A673 (cell line): ENCODE measurements around the gene FAHD2B. TPM values are rescaled to one million over a fixed set of nuclear protein-coding genes. Genes with fewer than 3 reads are reported as not detected.
"Not testable (repeated sequence)": the region's sequence is repeated elsewhere in the genome, so short reads cannot be mapped to it uniquely, and the experiment has no call there.

ENCODE experiments used
- BruUV-seq: library from RNA; stranded (reverse); fragments of 400-500 nt; replicated peaks from 2 replicates; lab custom pipeline; 2021; lab: Mats Ljungman, UMichigan
- CTCF ChIA-PET: fragments of 300-600 bp; sonication (Branson Sonifier 250); formaldehyde crosslinking; loops from one replicate; lab custom pipeline; 2022; ENCODE audit warnings: antibody characterized with exemption; lab: Charles Lee
- POLR2A ChIA-PET: fragments of 300-600 bp; sonication (Branson Sonifier 250); formaldehyde crosslinking; loops from one replicate; lab custom pipeline; 2022; ENCODE audit warnings: antibody characterized with exemption; ENCODE audit not compliant: low non-redundant PET; lab: Charles Lee
- DNase-seq: peaks from one replicate; pipeline ENCODE4 v3.0.0-alpha.2; 2015; ENCODE audit warnings: low spot score
- H3K27ac ChIP-seq: fragments of 200-600 bp; sonication (generic); 2 replicates; pipeline ENCODE4 v1.5.1; 2016; ENCODE audit warnings: mixed run types, low read depth, mild to moderate bottlenecking, mixed read lengths, antibody characterized with exemption, low read length; ENCODE audit not compliant: poor library complexity, severe bottlenecking
- H3K27me3 ChIP-seq: fragments of 200-600 bp; sonication (generic); replicated peaks from 2 replicates; pipeline ENCODE4 v1.6.1; 2017; ENCODE audit warnings: mixed run types, low read depth, mild to moderate bottlenecking, mixed read lengths, antibody characterized with exemption, low read length; ENCODE audit not compliant: insufficient read depth, poor library complexity
- H3K36me3 ChIP-seq: fragments of 200-600 bp; sonication (generic); 2 replicates; pipeline ENCODE4 v1.6.1; 2016; ENCODE audit warnings: mixed run types, mild to moderate bottlenecking, mixed read lengths, antibody characterized with exemption, low read length; ENCODE audit not compliant: insufficient read depth, poor library complexity, severe bottlenecking
- H3K4me1 ChIP-seq: fragments of 200-600 bp; sonication (generic); 2 replicates; pipeline ENCODE4 v1.6.1; 2017; ENCODE audit warnings: mixed run types, mild to moderate bottlenecking, mixed read lengths, antibody characterized with exemption, low read length; ENCODE audit not compliant: insufficient read depth, poor library complexity, severe bottlenecking
- H3K4me3 ChIP-seq: fragments of 200-600 bp; sonication (generic); 2 replicates; pipeline ENCODE4 v1.5.1; 2016; ENCODE audit warnings: low read depth, mixed run types, mild to moderate bottlenecking, mixed read lengths, low read length; ENCODE audit not compliant: poor library complexity, severe bottlenecking
- H3K9me3 ChIP-seq: fragments of 200-600 bp; sonication (generic); 2 replicates; pipeline ENCODE4 v1.6.1; 2016; ENCODE audit warnings: mixed run types, low read depth, mild to moderate bottlenecking, mixed read lengths, antibody characterized with exemption, low read length; ENCODE audit not compliant: poor library complexity, severe bottlenecking
- CTCF ChIP-seq: fragments of 300-800, 200-600 bp; sonication (generic); conservative IDR thresholded peaks from 2 replicates; pipeline ENCODE4 v1.5.1; 2017; ENCODE audit warnings: low read depth, mild to moderate bottlenecking, antibody characterized with exemption, low read length, moderate library complexity, mixed read lengths
- EZH2 ChIP-seq: fragments of 200-600 bp; sonication (generic); IDR thresholded peaks from 2 replicates; pipeline ENCODE4 v1.6.1; 2017; ENCODE audit warnings: borderline replicate concordance, low read depth, mild to moderate bottlenecking, mixed read lengths, antibody characterized with exemption, low read length; ENCODE audit not compliant: poor library complexity, severe bottlenecking
- intact Hi-C: fragments of 100-400 bp; cut with micrococcal nuclease; formaldehyde crosslinking; loops from one replicate; pipeline ENCODE4 v1.10.0; 2022; ENCODE audit not compliant: unreplicated experiment
- total RNA-seq: library from RNA; stranded (reverse); gene quantifications from 2 replicates; pipeline ENCODE4 v1.2.3, GENCODE V29; 2021

The FAHD2B gene
- total RNA-seq, 1 experiment from 2014 or later, result 6.3 TPM

DNA sequence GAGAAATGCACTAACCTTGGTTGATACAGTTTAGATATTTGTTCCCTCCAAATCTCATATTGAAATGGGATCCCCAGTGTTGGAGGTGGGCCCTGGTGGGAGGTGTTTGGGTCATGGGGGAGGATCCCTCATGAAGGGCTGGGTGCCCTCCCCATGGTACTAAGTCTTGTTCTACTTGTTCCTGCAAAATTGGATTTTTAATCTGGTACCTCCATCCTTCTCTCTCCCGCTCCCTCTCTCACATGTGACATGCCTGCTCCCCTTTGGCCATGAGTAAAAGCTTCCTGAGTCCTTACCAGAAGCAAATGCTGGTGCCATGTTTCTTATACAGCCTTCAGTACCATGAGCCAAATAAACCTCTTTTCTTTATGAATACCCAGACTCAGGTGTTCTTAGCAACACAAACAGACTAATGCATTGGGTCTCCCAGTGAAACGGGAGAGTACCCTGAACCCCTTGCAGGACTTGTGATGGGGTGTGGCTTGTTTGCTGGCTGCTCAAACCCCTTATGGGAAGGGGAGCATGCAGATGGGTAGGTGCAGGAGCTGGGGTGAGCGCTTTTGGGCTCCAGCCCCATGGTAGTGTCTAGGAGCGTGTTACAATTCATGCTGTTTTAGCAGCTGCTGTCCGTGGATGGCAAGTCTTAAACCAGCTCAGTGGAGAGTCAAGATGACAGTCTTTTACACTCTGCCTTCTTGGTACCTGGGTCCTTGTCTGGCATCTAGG lies 27.2 kb downstream of the FAHD2B start:
- no peaks in the 10 kb centered on the region for H3K9me3 ChIP-seq
- POLR2A ChIA-PET, result no interaction called here
- no peaks in the 10 kb centered on the region for H3K4me1 ChIP-seq
- TF ChIP-seq CTCF, result no peak
- no peak for TF ChIP-seq EZH2
- no peak for DNase-seq
- no peak overlapping the region for H3K27ac ChIP-seq
- H3K36me3 ChIP-seq, result no peaks in the 10 kb centered on the region
- BruUV-seq, result no TSS peak
- intact Hi-C loops, result no loop called here
- H3K4me3 ChIP-seq, result no peak overlapping the region
- peaks cover 18% of the 10 kb centered on the region for H3K27me3 ChIP-seq
- CTCF ChIA-PET, result no interaction called here

DNA sequence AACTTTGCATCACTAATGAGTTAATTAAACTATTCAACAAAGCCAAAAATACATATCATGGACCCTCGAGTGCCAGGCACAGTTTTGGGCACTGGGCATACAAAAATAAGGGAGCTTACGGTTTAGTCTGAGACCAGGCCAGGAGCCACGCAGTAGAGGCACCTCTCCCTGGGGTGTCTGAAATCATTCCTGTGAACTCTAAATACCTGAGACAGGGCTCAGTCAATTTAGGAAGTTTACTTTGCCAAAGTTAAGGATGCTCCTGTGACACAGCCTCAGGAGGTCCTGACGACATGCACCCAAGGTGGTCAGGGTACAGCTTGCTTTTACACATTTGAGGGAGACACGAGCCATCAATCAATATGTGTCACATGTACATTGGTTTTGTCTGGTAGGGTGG lies 28.7 kb downstream of the FAHD2B start:
- POLR2A ChIA-PET, BruUV-seq, intact Hi-C loops, H3K36me3 ChIP-seq, H3K9me3 ChIP-seq, H3K4me1 ChIP-seq, H3K27ac ChIP-seq, H3K4me3 ChIP-seq, DNase-seq, CTCF ChIA-PET: not testable (repeated sequence)
- peaks cover 18% of the 10 kb centered on the region for H3K27me3 ChIP-seq

DNA sequence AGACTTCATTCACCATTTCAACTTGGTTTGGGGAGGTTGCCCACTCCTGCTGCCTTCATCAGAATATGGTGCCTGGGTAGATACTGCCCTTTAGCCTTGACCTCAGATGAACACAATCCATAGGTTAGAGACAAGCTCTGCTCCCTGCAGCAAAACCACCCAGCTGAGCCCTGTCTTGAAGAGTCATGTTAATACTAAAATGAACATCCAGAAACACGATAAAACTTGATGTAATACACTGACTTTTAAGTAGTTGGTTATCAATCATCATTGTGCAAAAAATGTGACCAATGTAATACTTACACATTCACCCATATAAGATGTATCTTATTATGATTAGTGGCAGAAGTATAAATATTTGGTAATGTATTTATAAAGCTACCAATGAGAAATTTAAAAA lies 32.7 kb downstream of the FAHD2B start:
- CTCF ChIA-PET, H3K36me3 ChIP-seq, H3K27ac ChIP-seq, H3K4me1 ChIP-seq, POLR2A ChIA-PET, H3K4me3 ChIP-seq, intact Hi-C loops, BruUV-seq, H3K9me3 ChIP-seq, DNase-seq: not testable (repeated sequence)
- peaks cover 20% of the 10 kb centered on the region for H3K27me3 ChIP-seq

- H3K4me3 ChIP-seq, POLR2A ChIA-PET, DNase-seq, intact Hi-C loops, H3K36me3 ChIP-seq, BruUV-seq, H3K27ac ChIP-seq, H3K4me1 ChIP-seq, CTCF ChIA-PET, H3K9me3 ChIP-seq: not testable (repeated sequence)
- H3K27me3 ChIP-seq, result peaks cover 16% of the 10 kb centered on the region
These were observed 34.9 kb downstream of the FAHD2B start for GRCh38 chr2:97059782-97060181.

DNA sequence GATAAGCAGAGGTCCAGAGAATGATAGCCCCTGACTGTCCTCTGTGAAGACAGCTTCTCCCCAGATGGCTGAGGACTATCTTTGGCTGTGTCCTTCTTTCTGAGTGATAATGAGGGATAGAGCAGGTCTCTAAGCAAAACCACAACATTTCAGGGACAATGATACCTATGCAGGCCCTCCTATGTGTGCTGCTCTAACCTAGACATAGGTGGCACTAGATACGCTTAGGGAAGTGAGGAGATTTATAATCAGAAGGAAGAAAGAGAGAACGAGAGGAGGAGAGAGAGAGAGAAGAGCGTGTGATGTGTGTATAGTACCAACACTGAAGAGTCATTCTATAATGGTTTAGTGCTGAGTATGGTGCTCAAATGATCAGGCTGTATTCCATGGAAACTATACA lies 38.5 kb downstream of the FAHD2B start:
- H3K4me1 ChIP-seq, DNase-seq, BruUV-seq, H3K9me3 ChIP-seq, H3K27ac ChIP-seq, CTCF ChIA-PET, POLR2A ChIA-PET, H3K36me3 ChIP-seq, H3K4me3 ChIP-seq, intact Hi-C loops: not testable (repeated sequence)
- peaks cover 11% of the 10 kb centered on the region for H3K27me3 ChIP-seq

DNA sequence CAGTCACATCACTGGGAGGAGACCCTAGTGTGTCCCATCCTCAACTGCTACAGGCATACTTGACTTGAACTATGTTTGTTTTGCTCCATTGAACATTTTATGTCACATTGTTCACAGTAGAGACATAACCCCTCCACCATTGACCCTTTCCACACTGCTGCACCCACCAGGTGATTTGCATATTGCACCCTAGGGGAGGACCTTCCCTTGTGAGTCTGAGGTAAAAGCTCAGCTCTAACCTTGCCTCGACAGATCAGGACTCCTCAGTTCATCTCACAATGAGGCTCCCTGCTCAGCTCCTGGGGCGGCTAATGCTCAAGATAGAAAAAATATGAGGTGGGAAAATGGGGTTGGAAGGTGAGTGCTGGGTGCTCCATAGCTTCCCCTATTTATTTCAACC lies 44.6 kb downstream of the FAHD2B start:
- H3K27ac ChIP-seq, CTCF ChIA-PET, POLR2A ChIA-PET, BruUV-seq, H3K36me3 ChIP-seq, H3K4me1 ChIP-seq, H3K9me3 ChIP-seq, H3K4me3 ChIP-seq, H3K27me3 ChIP-seq, DNase-seq, intact Hi-C loops: not testable (repeated sequence)

GRCh38 chr2:97048448-97048847 lies 46.2 kb downstream of the FAHD2B start:
- H3K4me3 ChIP-seq, POLR2A ChIA-PET, H3K4me1 ChIP-seq, intact Hi-C loops, H3K27me3 ChIP-seq, H3K9me3 ChIP-seq, BruUV-seq, H3K36me3 ChIP-seq, CTCF ChIA-PET, H3K27ac ChIP-seq, DNase-seq: not testable (repeated sequence)
